ENCODE measurements around the gene STK11IP. TPM values are rescaled to one million over a fixed set of nuclear protein-coding genes. Genes with fewer than 3 reads are reported as not detected.

STK11IP gene
- total RNA-seq, 1 experiment from 2014 or later: 35.6 TPM

GRCh38 chr2:219631406-219631891 is 33.8 kb downstream of the STK11IP start:
- no peaks in the 10 kb centered on the region for H3K36me3 ChIP-seq (ENCODE audit: insufficient read depth, low read length, poor library complexity, severe bottlenecking)
- intact Hi-C loops (cut with micrococcal nuclease; ENCODE audit: unreplicated experiment): no loop called here
- TF ChIP-seq EZH2 (IDR thresholded peaks at IDR 0.05; ENCODE audit: borderline replicate concordance, low read depth, low read length, poor library complexity, severe bottlenecking): no peak
- TF ChIP-seq, protein P1, sequence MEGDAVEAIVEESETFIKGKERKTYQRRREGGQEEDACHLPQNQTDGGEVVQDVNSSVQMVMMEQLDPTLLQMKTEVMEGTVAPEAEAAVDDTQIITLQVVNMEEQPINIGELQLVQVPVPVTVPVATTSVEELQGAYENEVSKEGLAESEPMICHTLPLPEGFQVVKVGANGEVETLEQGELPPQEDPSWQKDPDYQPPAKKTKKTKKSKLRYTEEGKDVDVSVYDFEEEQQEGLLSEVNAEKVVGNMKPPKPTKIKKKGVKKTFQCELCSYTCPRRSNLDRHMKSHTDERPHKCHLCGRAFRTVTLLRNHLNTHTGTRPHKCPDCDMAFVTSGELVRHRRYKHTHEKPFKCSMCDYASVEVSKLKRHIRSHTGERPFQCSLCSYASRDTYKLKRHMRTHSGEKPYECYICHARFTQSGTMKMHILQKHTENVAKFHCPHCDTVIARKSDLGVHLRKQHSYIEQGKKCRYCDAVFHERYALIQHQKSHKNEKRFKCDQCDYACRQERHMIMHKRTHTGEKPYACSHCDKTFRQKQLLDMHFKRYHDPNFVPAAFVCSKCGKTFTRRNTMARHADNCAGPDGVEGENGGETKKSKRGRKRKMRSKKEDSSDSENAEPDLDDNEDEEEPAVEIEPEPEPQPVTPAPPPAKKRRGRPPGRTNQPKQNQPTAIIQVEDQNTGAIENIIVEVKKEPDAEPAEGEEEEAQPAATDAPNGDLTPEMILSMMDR (conservative IDR thresholded peaks at IDR 0.05; ENCODE audit: low read depth, low read length): no peak
- H3K27ac ChIP-seq (ENCODE audit: low read depth, low read length, poor library complexity, severe bottlenecking): no peak overlapping the region
- POLR2A ChIA-PET (ENCODE audit: low non-redundant PET): no interaction called here
- CTCF ChIA-PET: no interaction called here
- H3K4me1 ChIP-seq (ENCODE audit: insufficient read depth, low read length, poor library complexity, severe bottlenecking): no peaks in the 10 kb centered on the region
- no peak for DNase-seq (ENCODE audit: low spot score)
- BruUV-seq (replicated peaks): no TSS peak
- peaks cover 2% of the 10 kb centered on the region for H3K27me3 ChIP-seq (replicated peaks; ENCODE audit: insufficient read depth, low read depth, low read length, poor library complexity)
- no peaks in the 10 kb centered on the region for H3K9me3 ChIP-seq (ENCODE audit: low read depth, low read length, poor library complexity, severe bottlenecking)
- no peak overlapping the region for H3K4me3 ChIP-seq (ENCODE audit: low read depth, low read length, poor library complexity, severe bottlenecking)

DNA sequence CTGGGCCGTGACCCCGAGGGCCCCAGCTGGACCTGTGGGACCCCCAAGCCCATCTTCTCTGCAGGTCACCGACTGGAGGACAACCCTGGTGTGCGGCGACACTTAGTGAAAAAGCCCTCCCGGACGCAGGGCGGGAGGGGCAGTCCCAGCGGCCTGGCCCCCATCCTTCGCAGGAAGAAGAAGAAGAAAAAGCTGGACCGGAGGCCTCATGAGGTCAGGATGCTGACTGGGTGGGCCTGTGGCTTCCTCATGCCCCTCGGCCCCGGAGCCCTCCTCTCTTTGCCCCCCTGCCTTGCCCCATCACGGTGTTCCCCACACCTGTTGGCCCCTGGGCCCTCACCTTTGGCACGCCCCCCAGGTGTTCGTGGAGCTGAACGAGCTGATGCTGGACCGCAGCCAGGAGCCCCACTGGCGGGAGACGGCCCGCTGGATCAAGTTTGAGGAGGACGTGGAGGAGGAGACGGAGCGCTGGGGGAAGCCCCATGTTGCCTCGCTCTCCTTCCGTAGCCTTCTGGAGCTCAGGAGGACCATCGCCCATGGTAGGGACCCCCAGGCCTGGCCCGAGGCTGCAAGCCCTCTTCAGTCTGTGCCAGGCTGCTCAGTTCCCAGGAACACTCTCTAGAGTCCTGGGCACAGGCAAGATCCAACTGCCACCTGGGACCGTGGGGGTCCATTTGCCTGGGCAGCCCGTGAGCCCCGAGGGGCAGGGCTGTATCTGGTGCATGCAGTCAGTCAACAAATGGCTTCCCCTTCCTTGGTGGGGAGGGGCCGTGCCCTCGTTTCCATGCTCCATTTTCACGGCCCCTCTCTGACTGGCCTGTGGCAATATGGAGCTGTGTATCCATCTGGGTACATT is 34.5 kb downstream of the STK11IP start:
- DNase-seq (ENCODE audit: low spot score): no peak
- CTCF ChIA-PET: no interaction called here
- intact Hi-C loops (cut with micrococcal nuclease; ENCODE audit: unreplicated experiment): no loop called here

GRCh38 chr2:219632760-219633105 is 35.1 kb downstream of the STK11IP start:
- CTCF ChIA-PET: no interaction called here
- TF ChIP-seq, protein P1 (conservative IDR thresholded peaks at IDR 0.05; ENCODE audit: low read depth, low read length): no peak
- TF ChIP-seq EZH2 (IDR thresholded peaks at IDR 0.05; ENCODE audit: borderline replicate concordance, low read depth, low read length, poor library complexity, severe bottlenecking): no peak
- no TSS peak for BruUV-seq (replicated peaks)

More for the DNA sequence above, 34.5 kb downstream of the STK11IP start:
- no peak overlapping the region for H3K27ac ChIP-seq (ENCODE audit: low read depth, low read length, poor library complexity, severe bottlenecking)
- H3K9me3 ChIP-seq (ENCODE audit: low read depth, low read length, poor library complexity, severe bottlenecking): no peaks in the 10 kb centered on the region
- TF ChIP-seq, protein P1 (conservative IDR thresholded peaks at IDR 0.05; ENCODE audit: low read depth, low read length): no peak
- no peak for TF ChIP-seq EZH2 (IDR thresholded peaks at IDR 0.05; ENCODE audit: borderline replicate concordance, low read depth, low read length, poor library complexity, severe bottlenecking)
- BruUV-seq (replicated peaks): no TSS peak
- H3K4me3 ChIP-seq (ENCODE audit: low read depth, low read length, poor library complexity, severe bottlenecking): no peak overlapping the region
- H3K4me1 ChIP-seq (ENCODE audit: insufficient read depth, low read length, poor library complexity, severe bottlenecking): no peaks in the 10 kb centered on the region
- POLR2A ChIA-PET (ENCODE audit: low non-redundant PET): no interaction called here
- H3K36me3 ChIP-seq (ENCODE audit: insufficient read depth, low read length, poor library complexity, severe bottlenecking): no peaks in the 10 kb centered on the region
- H3K27me3 ChIP-seq (replicated peaks; ENCODE audit: insufficient read depth, low read depth, low read length, poor library complexity): peaks cover under 1% of the 10 kb centered on the region

More at GRCh38 chr2:219632760-219633105, 35.1 kb downstream of the STK11IP start:
- no peaks in the 10 kb centered on the region for H3K9me3 ChIP-seq (ENCODE audit: low read depth, low read length, poor library complexity, severe bottlenecking)
- H3K36me3 ChIP-seq (ENCODE audit: insufficient read depth, low read length, poor library complexity, severe bottlenecking): no peaks in the 10 kb centered on the region
- H3K27ac ChIP-seq (ENCODE audit: low read depth, low read length, poor library complexity, severe bottlenecking): no peak overlapping the region
- no peak for DNase-seq (ENCODE audit: low spot score)
- intact Hi-C loops (cut with micrococcal nuclease; ENCODE audit: unreplicated experiment): no loop called here
- no peaks in the 10 kb centered on the region for H3K27me3 ChIP-seq (replicated peaks; ENCODE audit: insufficient read depth, low read depth, low read length, poor library complexity)
- no peaks in the 10 kb centered on the region for H3K4me1 ChIP-seq (ENCODE audit: insufficient read depth, low read length, poor library complexity, severe bottlenecking)
- POLR2A ChIA-PET (ENCODE audit: low non-redundant PET): no interaction called here
- no peak overlapping the region for H3K4me3 ChIP-seq (ENCODE audit: low read depth, low read length, poor library complexity, severe bottlenecking)
